ENCODE data around the gene TNFSF8. TPM values are rescaled to one million over a fixed set of nuclear protein-coding genes. Genes with fewer than 3 reads are reported as not detected.

Gene TNFSF8
- polyA plus RNA-seq, 1 of the 3 experiments (the other 2 are of a cell fraction), result not detected

DNA sequence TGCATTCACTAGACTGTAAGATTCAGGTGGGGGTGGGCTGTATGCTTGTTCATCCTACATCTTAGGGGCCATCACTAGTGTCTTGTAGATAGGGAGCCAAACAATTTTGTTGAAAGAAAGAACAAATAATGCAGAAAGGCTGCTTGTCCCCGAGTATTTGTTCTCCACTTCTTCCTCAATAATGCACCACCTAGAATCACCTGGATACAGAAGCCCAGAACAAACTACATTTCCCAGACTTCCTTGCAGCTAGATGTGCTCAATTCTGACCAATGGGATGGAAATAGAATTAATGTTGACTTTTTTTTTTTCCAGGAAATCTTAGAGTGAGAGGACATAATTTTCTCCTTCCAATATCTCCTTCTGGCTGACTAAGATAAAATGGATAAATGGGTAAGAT lies 38.9 kb upstream of the TNFSF8 start (continued):
- TF ChIP-seq, protein P1, sequence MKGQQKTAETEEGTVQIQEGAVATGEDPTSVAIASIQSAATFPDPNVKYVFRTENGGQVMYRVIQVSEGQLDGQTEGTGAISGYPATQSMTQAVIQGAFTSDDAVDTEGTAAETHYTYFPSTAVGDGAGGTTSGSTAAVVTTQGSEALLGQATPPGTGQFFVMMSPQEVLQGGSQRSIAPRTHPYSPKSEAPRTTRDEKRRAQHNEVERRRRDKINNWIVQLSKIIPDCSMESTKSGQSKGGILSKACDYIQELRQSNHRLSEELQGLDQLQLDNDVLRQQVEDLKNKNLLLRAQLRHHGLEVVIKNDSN (IDR thresholded peaks at IDR 0.05; ENCODE audit: borderline replicate concordance, low read depth), result no peak

DNA sequence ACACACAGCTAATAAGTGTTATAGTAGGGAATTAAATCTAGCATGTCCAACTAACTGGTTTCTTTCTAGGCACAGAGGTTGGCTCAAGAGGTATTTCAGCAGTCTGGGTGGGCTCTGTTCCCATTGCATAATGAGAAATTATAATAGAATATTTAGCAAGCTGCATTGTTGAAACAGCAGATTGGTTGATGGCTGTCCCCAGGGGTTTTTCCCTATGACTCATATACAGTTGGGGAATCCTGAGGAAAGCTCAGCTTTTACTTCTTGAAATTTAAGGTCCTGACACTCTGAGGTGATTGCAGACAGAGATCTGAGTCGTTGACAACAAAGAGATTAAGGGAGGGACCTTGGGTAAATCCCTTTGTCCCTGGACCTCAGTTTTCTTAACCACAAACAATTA lies 38.3 kb upstream of the TNFSF8 start:
- Histone ChIP-seq H2AFZ (ENCODE audit: low read depth) (no peak overlapping the region), H3K9ac (no peak overlapping the region), H3K9me3 (no peaks in the 10 kb centered on the region), H3K4me3 (ENCODE audit: low read depth in 2 of 2, low read length in 1 of 2) (no peak overlapping the region), H3K27me3 (ENCODE audit: insufficient read depth) (no peaks in the 10 kb centered on the region; the same call in 1 of the 2 replicates), H3K36me3 (replicated peaks in 1 of 2; ENCODE audit: control insufficient read depth in 1 of 2, insufficient read depth in 2 of 2, low read length in 1 of 2) (no peaks in the 10 kb centered on the region), H4K20me1 (ENCODE audit: insufficient read depth) (no peaks in the 10 kb centered on the region), H3F3A (replicated peaks; ENCODE audit: insufficient read depth) (no peaks in the 10 kb centered on the region), H3K9me2 (peaks cover 3% of the 10 kb centered on the region; the same call in 1 of the 2 replicates), H3K79me2 (ENCODE audit: insufficient read depth) (no peaks in the 10 kb centered on the region), H3K27ac (ENCODE audit: low read depth in 2 of 2, low read length in 1 of 2) (no peak overlapping the region), H3K4me2 (no peak overlapping the region), H3K4me1 (ENCODE audit: control insufficient read depth in 1 of 2, insufficient read depth in 2 of 2, low read depth in 1 of 2, low read length in 1 of 2) (no peaks in the 10 kb centered on the region; a peak in 1 of 4 replicates)
- WGBS (ENCODE audit: low lambda C conversion rate), result 12% methylated on average over 1 of the region's 1 CpG
- ChIA-PET POLR2A (no interaction called here), CTCF (interaction anchor here (0.5 to 0.6 kb wide), 2 partner anchors 13 to 575 kb away, joined by 3 read pairs; no protein-coding TSS in a partner anchor)
- no peak for DNase-seq
- TF ChIP-seq FOXJ3 (CRISPR knock-in tag; IDR thresholded peaks at IDR 0.05) (no peak), RCOR1 (IDR thresholded peaks at IDR 0.05; ENCODE audit: low read length) (no peak), NFIC (IDR thresholded peaks at IDR 0.05; ENCODE audit: borderline replicate concordance) (no peak)
- TF ChIP-seq, protein P2, sequence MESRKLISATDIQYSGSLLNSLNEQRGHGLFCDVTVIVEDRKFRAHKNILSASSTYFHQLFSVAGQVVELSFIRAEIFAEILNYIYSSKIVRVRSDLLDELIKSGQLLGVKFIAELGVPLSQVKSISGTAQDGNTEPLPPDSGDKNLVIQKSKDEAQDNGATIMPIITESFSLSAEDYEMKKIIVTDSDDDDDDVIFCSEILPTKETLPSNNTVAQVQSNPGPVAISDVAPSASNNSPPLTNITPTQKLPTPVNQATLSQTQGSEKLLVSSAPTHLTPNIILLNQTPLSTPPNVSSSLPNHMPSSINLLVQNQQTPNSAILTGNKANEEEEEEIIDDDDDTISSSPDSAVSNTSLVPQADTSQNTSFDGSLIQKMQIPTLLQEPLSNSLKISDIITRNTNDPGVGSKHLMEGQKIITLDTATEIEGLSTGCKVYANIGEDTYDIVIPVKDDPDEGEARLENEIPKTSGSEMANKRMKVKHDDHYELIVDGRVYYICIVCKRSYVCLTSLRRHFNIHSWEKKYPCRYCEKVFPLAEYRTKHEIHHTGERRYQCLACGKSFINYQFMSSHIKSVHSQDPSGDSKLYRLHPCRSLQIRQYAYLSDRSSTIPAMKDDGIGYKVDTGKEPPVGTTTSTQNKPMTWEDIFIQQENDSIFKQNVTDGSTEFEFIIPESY (IDR thresholded peaks at IDR 0.05; ENCODE audit: borderline replicate concordance, low read depth), result no peak

DNA sequence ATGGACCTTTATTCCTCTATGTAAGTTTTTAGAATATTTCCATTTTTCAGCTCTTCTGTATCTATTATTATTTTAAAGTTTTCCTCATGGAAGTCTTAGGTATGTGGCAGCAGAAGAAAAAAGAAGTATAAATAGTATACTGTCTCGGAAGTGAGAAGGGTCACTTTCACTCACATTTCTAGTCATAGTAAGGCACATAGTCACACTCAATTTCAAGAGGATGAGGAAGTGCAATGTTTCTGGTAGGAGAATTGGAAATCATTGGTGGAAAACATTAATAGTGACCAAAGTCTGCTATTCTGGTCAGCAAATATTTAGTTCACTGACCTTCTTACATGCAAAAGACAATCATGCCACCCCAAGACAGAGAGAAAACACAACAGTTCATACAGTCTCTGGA lies 35.2 kb upstream of the TNFSF8 start:
- POLR2A ChIA-PET, result no interaction called here
- no peak overlapping the region for H3K4me3 ChIP-seq (ENCODE audit: low read depth in 2 of 2, low read length in 1 of 2)

More for the DNA sequence above, 35.2 kb upstream of the TNFSF8 start:
- CTCF ChIA-PET, result no interaction called here
- Histone ChIP-seq H3K27ac (ENCODE audit: low read depth in 2 of 2, low read length in 1 of 2) (no peak overlapping the region), H3K4me2 (no peak overlapping the region), H4K20me1 (ENCODE audit: insufficient read depth) (no peaks in the 10 kb centered on the region), H3K4me1 (ENCODE audit: control insufficient read depth in 1 of 2, insufficient read depth in 2 of 2, low read depth in 1 of 2, low read length in 1 of 2) (no peaks in the 10 kb centered on the region; a peak in 1 of 4 replicates), H2AFZ (ENCODE audit: low read depth) (no peak overlapping the region), H3K9me2 (peaks cover 3% of the 10 kb centered on the region; the same call in 1 of the 2 replicates), H3K27me3 (ENCODE audit: insufficient read depth) (no peaks in the 10 kb centered on the region; the same call in 1 of the 2 replicates), H3K36me3 (replicated peaks in 1 of 2; ENCODE audit: control insufficient read depth in 1 of 2, insufficient read depth in 2 of 2, low read length in 1 of 2) (no peaks in the 10 kb centered on the region), H3K9ac (no peak overlapping the region), H3F3A (replicated peaks; ENCODE audit: insufficient read depth) (no peaks in the 10 kb centered on the region), H3K9me3 (0 out of 2 replicates have a peak, but pooled peaks cover 5% of the 10 kb centered on the region), H3K79me2 (ENCODE audit: insufficient read depth) (no peaks in the 10 kb centered on the region)
- TF ChIP-seq TCF12 (IDR thresholded peaks at IDR 0.05), result no peak
- TF ChIP-seq MXI1 (IDR thresholded peaks at IDR 0.05; ENCODE audit: low read depth, low read length), result no peak
- TF ChIP-seq, protein P3, sequence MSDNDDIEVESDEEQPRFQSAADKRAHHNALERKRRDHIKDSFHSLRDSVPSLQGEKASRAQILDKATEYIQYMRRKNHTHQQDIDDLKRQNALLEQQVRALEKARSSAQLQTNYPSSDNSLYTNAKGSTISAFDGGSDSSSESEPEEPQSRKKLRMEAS (IDR thresholded peaks at IDR 0.05; ENCODE audit: low read depth), result no peak
- TF ChIP-seq POLR2AphosphoS5 (IDR thresholded peaks at IDR 0.05; ENCODE audit: low read depth, low read length), result no peak
- TF ChIP-seq, protein P1 (IDR thresholded peaks at IDR 0.05; ENCODE audit: borderline replicate concordance, low read depth), result no peak
- TF ChIP-seq NFIC (IDR thresholded peaks at IDR 0.05; ENCODE audit: borderline replicate concordance), result no peak
- no peak for DNase-seq
- WGBS (ENCODE audit: low lambda C conversion rate), result 45% methylated on average over 1 of the region's 1 CpG

Measured in SK-N-SH (cell line).